Measurements from ENCODE around the gene GABARAPL1. TPM values are rescaled to one million over a fixed set of nuclear protein-coding genes. Genes with fewer than 3 reads are reported as not detected.
A peak's percentile ranks its signal among the peaks of the same experiment; 100 is the strongest.

GABARAPL1 gene
- total RNA-seq, 1 experiment from 2014 or later = 55.6 TPM

DNA sequence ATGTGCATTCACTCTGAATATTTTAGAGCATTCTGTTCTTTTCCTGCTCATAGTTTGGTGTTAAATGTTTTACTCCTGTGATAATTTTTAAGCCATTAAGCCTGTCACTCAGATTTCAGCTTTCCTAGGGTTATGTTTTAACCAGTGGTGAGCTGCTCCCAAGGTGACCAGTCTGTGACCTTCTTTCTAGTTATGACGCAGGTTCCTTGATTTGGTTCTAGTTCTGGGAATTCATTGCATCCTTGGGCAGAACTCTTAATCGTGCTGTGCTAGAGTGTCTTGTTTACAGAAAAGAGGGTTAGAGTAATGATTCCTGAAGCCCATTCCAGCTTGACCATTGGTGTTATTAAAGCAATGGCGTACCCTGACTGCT lies 2.2 kb downstream of the GABARAPL1 start:
- Mint-ChIP-seq H3K27ac (peak overlapping the region in 1 of 3 experiments; percentile 68; a peak in 2 of 7 replicates), H3K9me3 (no peaks in the 10 kb centered on the region), H3K36me3 (ENCODE audit: insufficient read depth in 1 of 3, low read depth in 3 of 3) (peaks cover 2 to 16% (median 7%) of the 10 kb centered on the region in 3 experiments), H3K4me1 (peaks cover 19 to 23% of the 10 kb centered on the region in 2 experiments), H3K27me3 (ENCODE audit: low read depth) (no peaks in the 10 kb centered on the region), H3K4me3 (peak overlapping the region; percentile 96 to 99)
- H2BK12ac ChIP-seq (ENCODE audit: insufficient read length, low read depth, low read length) = no peak overlapping the region
- no peak overlapping the region for H3T11ph ChIP-seq (ENCODE audit: low read length)
- no peak overlapping the region for H2AFZ ChIP-seq (ENCODE audit: low read length)
- H3K27ac ChIP-seq (ENCODE audit: insufficient read length, low read depth, low read length) = peak overlapping the region; percentile 32
- WGBS (ENCODE audit: extremely low coverage, insufficient read length, low lambda C conversion rate) = no CpG with 5 or more reads among the region's 3 CpGs
- no peak overlapping the region for H2BK120ac ChIP-seq (ENCODE audit: low read depth, low read length, poor library complexity, severe bottlenecking)
- no peak overlapping the region for H2BK20ac ChIP-seq (ENCODE audit: low read depth, low read length, poor library complexity, severe bottlenecking)
- H2AK5ac ChIP-seq (ENCODE audit: insufficient read length, low read length) = no peak overlapping the region
- peaks cover 3% of the 10 kb centered on the region; the same call in 1 of the 2 replicates for H3K79me2 ChIP-seq (ENCODE audit: insufficient read depth, low read length)
- H4K5ac ChIP-seq (ENCODE audit: insufficient read length, low read depth, low read length) = no peak overlapping the region
- no peak overlapping the region for H3K14ac ChIP-seq (ENCODE audit: insufficient read depth, low read length)
- H3K4ac ChIP-seq (ENCODE audit: low read depth, low read length) = no peak overlapping the region
- no peak overlapping the region for H4K8ac ChIP-seq (replicated peaks; ENCODE audit: insufficient read length, low read depth, low read length)
- peaks cover 6% of the 10 kb centered on the region for H3K4me1 ChIP-seq (ENCODE audit: insufficient read depth, low read length)
- H4K91ac ChIP-seq (ENCODE audit: insufficient read length, low read depth, low read length) = no peak overlapping the region
- peak overlapping the region; percentile 64 for H3K4me2 ChIP-seq (ENCODE audit: insufficient read depth, insufficient read length, low read length)
- peak overlapping the region; percentile 7 for H3K9ac ChIP-seq (ENCODE audit: extremely low read depth, insufficient read length, low read length)
- H3K56ac ChIP-seq (ENCODE audit: insufficient read length, low read depth, low read length) = no peak overlapping the region
- H2BK5ac ChIP-seq (ENCODE audit: insufficient read length, low read length) = no peak overlapping the region
- H3K9me3 ChIP-seq (ENCODE audit: control insufficient read depth, low read depth, low read length) = no peaks in the 10 kb centered on the region
- peaks cover 12% of the 10 kb centered on the region for H3K23me2 ChIP-seq (ENCODE audit: insufficient read length, low read depth, low read length, poor library complexity, severe bottlenecking)
- no peaks in the 10 kb centered on the region for H3K27me3 ChIP-seq (ENCODE audit: insufficient read depth, low read length)
- H4K20me1 ChIP-seq (ENCODE audit: control insufficient read depth, insufficient read depth, insufficient read length) = peaks cover 3% of the 10 kb centered on the region
- H3K79me1 ChIP-seq (ENCODE audit: insufficient read depth, low read depth, low read length, poor library complexity, severe bottlenecking) = peaks cover 11% of the 10 kb centered on the region
- no peak overlapping the region for H3K23ac ChIP-seq (ENCODE audit: insufficient read length, low read depth, low read length)
- no peak for DNase-seq
- no peak overlapping the region; the same call in 1 of the 2 replicates for H2BK15ac ChIP-seq (ENCODE audit: low read depth, low read length)
- TF ChIP-seq, protein P1, sequence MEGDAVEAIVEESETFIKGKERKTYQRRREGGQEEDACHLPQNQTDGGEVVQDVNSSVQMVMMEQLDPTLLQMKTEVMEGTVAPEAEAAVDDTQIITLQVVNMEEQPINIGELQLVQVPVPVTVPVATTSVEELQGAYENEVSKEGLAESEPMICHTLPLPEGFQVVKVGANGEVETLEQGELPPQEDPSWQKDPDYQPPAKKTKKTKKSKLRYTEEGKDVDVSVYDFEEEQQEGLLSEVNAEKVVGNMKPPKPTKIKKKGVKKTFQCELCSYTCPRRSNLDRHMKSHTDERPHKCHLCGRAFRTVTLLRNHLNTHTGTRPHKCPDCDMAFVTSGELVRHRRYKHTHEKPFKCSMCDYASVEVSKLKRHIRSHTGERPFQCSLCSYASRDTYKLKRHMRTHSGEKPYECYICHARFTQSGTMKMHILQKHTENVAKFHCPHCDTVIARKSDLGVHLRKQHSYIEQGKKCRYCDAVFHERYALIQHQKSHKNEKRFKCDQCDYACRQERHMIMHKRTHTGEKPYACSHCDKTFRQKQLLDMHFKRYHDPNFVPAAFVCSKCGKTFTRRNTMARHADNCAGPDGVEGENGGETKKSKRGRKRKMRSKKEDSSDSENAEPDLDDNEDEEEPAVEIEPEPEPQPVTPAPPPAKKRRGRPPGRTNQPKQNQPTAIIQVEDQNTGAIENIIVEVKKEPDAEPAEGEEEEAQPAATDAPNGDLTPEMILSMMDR (conservative IDR thresholded peaks at IDR 0.05) = no peak
- H3K18ac ChIP-seq (ENCODE audit: insufficient read length, low read depth, low read length) = no peak overlapping the region
